ENCODE measurements around the gene ARHGDIB.

ARHGDIB gene

DNA sequence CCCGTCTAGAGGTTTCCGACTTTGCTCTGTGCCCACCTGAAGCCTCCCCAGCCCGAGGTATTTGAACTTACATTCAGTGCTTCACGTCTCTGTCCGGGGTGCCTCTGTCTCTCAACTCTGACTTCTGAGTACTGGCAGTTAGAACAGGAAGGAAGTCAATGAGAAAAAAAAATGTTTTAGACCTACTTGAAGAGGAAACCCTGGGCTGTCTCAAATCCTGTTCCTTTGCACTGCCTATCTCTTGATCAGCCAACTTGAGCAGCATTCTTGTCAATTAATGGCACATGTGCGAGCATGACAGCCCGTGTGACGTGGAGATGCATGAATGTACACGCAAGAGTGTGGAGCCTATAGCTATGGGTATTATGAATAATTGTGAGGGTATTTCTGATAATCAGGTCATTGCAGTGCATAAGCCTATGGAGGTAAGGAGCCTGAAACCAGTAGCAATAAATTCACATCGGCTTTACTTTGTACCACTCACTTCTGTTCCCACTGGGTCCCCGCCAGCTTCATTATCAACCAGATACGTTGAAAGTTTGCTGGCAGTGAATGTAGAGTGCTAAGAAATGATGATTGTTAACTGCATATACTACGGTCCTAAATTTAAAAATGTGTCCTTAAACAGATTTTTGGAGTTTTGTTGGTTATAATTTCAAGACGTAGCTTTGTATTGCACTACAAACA lies at the start of gene ARHGDIB:
Gene ARHGDIB, minus strand, starts transcription at position 136 of the 687 bp plus-strand sequence. CDS start 10,889 bp downstream, outside the sequence.
- DNase-seq (ENCODE audit: insufficient read length, low spot score) (no peak), FAIRE-seq (no peak)

DNA sequence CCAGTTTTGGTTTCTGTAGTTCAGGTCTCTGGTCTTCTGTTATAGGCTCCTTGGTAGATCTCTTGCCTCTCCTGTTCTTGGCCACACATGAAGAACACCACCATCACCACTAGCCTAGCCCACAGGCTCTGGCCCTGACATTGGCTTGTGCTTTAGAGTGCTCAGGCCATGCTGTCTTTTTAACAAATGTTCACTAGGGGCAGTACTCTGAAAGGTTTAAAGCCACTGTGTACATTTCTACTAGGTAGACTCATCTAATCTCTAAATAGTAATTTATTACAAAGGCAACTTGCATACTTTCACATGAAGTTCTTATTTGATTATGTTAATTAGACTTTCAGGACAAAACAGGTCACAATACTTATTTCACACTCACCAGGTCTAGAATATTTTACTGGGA lies 49.8 kb upstream of the ARHGDIB start:
- FAIRE-seq (no peak), DNase-seq (ENCODE audit: insufficient read length, low spot score) (no peak)

DNA sequence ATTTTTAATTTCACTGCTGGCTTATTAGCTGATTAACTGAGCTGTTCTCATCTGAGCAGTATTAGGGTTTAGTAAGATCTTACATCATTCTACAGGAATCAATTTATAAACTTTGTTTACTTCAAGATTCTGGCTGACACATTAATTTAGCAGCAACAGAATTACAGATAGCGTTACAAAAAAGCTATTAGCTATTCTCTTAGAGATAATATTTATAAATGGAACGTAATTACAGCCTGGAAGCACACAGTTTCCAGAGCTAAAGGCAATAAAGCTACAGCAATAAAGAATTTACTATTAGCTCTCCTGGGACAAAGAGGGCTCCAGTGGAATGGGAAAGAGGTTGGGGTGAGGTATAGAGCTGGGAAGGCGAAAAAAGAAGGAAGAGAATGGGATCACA lies 46.1 kb upstream of the ARHGDIB start:
- no peak for FAIRE-seq

GRCh38 chr12:15005064-15005463 lies 43.7 kb upstream of the ARHGDIB start:
- no peak for DNase-seq (ENCODE audit: insufficient read length, low spot score)
- FAIRE-seq, result no peak

More for the DNA sequence above, 46.1 kb upstream of the ARHGDIB start:
- no peak for DNase-seq (ENCODE audit: insufficient read length, low spot score)

GRCh38 chr12:15004421-15004820 lies 43.0 kb upstream of the ARHGDIB start:
- FAIRE-seq, result no peak
- DNase-seq (ENCODE audit: insufficient read length, low spot score), result no peak

DNA sequence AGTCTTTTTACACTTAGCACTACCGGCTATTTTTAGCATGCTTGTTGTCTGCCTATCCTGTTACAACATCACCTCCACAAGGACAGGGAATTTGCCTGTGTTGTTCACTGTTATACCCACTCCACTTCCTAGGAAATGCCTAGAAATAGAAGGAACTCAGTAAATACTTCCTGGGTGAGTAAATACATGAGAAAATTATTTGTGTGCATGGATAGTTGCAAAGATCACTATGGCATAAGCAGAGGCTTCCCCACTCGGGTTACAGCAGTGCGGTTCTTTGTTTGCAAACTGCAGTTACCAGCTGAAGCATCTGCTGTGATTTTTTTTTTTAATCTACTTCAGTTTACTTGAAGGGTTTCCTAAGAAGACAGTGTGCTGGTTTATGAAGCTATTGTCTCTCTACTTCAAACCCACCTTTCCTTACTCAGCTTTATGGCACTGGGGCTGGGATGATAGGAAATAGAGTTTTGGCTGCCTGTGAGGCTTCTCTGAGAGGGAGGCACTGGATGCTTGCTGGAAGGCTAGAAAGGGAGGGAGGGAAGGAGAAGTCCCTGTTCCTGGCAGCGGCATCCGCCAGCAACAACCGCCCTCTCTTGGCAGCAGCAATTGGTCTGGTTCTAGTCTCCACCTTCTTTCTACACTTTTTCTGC lies 40.5 kb upstream of the ARHGDIB start:
- DNase-seq (ENCODE audit: insufficient read length, low spot score) (no peak), FAIRE-seq (no peak)

GRCh38 chr12:15000575-15000974 lies 39.2 kb upstream of the ARHGDIB start:
- FAIRE-seq, result no peak
- DNase-seq (ENCODE audit: insufficient read length, low spot score), result no peak

DNA sequence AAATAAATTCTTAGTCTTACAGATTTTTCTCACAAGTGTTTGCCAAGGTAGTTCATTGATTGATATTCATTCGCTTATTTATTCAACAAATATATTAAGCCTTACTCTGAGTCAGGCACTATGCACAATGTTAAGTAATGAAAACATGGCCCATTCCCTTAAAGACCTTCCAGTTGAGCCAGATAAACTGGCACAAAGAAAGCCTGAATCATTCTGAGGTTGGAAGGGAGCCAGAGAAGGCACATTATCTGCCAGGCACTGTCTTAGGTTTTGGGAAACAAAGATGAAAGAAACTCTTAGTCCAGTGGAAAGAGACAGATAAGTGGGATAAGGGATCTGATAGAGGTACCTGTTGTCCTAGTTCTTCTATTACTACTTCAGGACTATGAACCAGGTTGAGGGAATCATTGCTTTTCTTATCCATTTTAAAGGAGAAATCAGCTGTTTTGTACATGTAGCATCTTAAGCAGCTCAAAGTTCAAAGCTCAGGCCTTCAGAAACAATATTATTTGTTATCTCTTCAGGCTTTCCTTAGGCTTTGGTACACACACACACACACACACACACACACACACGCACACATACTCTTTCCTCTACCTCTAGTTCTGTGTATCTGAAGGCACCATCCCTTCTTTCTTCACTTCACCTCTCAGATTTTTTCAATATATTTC lies 38.4 kb upstream of the ARHGDIB start:
- no peak for DNase-seq (ENCODE audit: insufficient read length, low spot score)

DNA sequence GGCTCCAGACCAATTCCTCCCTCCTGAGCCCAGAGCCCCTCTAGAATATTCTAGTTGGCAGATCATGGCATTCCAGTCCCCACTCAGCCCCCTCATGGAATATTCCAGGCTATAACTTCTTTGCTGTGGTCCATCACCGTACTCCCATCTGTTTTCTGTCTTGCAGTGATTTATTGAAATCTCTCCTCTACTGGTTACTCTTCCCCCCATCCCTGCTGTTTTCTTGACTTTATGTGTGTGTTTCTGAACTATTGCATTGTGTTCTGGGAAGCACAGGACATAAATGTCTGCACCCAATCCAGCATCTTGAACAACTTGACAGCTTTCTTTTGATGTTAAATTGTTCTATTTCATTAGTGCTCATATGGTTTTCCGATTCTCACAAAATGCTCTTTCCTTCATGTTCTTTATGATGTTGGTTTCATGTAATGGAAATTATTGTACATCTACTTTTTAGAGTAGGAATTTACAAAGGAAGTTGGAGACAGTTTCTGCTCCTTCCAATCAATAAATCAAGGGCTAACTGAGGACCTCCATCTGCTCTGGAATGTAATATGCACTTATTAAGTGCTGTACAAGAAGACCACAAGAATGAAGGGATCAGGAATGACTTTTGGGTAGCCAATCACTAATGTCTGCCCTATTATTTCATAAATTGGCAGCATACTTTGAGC lies 37.8 kb upstream of the ARHGDIB start:
- FAIRE-seq (no peak), DNase-seq (ENCODE audit: insufficient read length, low spot score) (no peak)

More for the DNA sequence above, 38.4 kb upstream of the ARHGDIB start:
- no peak for FAIRE-seq

- DNase-seq (ENCODE audit: insufficient read length, low spot score), result no peak
- no peak for FAIRE-seq
These were observed 36.6 kb upstream of the ARHGDIB start for GRCh38 chr12:14997998-14998397.

DNA sequence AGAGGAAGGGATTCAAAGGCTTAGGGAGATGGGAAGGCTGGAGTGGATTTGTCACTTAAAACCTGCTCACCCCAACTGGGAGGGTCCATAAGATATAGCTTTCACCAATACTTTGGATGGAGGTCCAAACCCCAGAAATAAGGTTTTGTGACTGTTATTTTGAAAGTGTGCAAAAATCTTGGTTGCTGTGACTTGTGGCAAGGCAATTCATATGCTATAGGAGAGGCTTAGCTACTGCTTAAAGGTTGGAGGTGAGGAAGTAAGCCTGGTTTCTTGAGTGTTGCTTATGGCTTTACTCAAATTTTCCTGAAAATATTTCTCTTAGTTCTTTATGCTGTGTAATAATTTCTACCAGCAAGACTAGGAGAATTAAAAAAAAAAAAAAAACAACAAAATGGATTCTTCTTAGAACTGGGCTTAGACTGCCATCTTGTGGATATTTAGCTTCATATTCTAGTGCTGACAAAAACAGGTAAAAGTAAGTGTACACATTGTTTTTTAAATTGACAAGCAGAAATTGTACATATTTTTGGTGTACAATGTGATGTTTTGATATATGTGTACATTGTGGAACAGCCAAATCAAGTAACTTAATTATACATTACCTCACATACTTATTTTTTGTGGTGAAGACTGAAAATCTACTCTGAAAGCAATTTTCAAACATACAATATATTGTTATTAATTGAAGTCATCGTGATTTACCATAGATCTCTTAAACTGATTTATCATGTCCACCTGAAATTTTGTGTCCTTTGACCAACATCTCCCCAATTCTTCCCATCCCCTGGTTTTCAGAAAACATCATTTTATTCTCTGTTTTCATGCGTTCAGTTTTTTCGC lies 34.4 kb upstream of the ARHGDIB start:
- no peak for FAIRE-seq

GRCh38 chr12:14994610-14995009 lies 33.2 kb upstream of the ARHGDIB start:
- no peak for DNase-seq (ENCODE audit: insufficient read length, low spot score)
- no peak for FAIRE-seq

More for the DNA sequence above, 34.4 kb upstream of the ARHGDIB start:
- DNase-seq (ENCODE audit: insufficient read length, low spot score), result peak; percentile 8

- FAIRE-seq (no peak), DNase-seq (ENCODE audit: insufficient read length, low spot score) (peak; percentile 3)
These were observed 32.3 kb upstream of the ARHGDIB start for GRCh38 chr12:14993537-14994266.

- no peak for FAIRE-seq
- DNase-seq (ENCODE audit: insufficient read length, low spot score), result no peak
These were observed 31.7 kb upstream of the ARHGDIB start for GRCh38 chr12:14993117-14993516.

DNA sequence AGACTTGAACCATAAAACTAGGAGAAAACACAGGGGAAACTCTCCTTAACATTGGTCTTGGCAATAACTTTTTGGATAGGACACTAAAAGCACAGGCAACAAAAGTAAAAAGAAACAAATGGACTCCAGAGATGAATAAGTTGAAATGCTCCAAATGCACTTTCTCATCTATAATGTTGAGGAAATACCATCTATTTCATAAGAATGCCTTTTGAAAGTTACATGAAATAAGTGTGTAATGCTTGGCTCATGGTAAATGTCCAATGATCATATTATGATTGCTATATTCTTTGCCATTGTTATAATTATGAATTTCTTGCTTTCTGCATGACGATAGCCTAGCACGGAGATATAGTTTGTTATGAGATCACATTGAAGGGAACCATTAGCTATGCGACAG lies 31.3 kb upstream of the ARHGDIB start:
- FAIRE-seq, result no peak
- no peak for DNase-seq (ENCODE audit: insufficient read length, low spot score)

- DNase-seq (ENCODE audit: insufficient read length, low spot score), result no peak
- FAIRE-seq, result no peak
These were observed 29.7 kb upstream of the ARHGDIB start for GRCh38 chr12:14991069-14991468.

DNA sequence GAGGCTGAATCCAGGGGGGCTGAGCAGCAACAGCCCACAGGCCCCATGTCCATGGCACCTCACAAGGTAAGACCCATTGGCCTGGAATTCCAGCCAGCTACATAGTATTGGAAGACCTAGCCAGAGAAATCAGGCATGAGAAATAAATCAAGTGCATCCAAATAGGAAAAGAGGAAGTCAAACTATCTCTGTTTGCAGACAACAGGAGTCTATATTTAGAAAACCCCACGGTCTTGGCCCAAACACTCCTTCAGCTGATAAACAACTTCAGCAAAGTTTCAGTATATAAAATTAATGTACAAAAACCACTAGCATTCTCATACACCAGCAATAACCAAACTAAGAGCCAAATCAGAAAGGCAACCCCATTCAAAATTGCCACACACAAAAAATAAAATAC lies 28.4 kb upstream of the ARHGDIB start:
- FAIRE-seq (no peak), DNase-seq (ENCODE audit: insufficient read length, low spot score) (no peak)

DNA sequence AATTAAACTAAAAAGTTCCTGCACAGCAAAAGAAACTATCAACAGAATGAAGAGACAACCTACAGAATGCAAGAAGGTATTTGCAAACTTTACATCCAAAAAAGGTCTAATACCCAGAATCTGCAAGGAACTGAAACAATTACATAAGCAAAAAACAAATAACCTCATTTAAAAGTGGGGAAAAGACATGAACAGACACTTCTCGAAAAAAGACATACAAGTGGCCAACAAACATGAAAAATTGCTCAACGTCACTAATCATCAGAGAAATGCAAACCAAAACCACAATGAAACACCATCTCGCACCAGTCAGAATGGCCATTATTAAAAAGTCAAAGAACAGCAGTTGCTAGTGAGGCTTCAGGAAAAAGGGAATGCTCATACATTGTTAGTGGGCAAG lies 26.6 kb upstream of the ARHGDIB start:
- DNase-seq (ENCODE audit: insufficient read length, low spot score) (no peak), FAIRE-seq (no peak)

DNA sequence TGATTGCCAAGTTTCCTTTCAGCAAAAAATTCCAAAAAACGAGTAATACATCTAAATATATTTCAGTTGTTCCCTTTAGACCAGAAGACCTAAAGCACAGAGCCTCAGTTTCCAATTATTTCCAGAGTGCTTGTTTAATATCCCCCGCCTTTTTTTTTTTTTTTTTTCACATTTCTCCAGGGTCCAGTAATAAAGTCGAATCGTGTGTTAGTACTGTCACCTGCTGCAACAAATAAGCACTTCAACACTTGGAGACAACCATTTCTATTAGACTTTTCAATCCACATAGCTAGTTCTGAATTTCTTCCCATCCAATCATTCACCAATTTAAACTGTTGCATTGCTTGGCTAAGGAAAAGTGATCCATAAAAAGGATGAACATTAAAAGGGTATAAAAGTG lies 25.0 kb upstream of the ARHGDIB start:
- FAIRE-seq (no peak), DNase-seq (ENCODE audit: insufficient read length, low spot score) (no peak)
